HepG2 (cell line): ENCODE results near the gene DBN1. TPM values are rescaled to one million over a fixed set of nuclear protein-coding genes. Genes with fewer than 3 reads are reported as not detected.

ENCODE experiments used
- ATAC-seq: fragments of 200-7000 bp; cut with Tn5 transposase; 3 replicates; pipeline ENCODE4 v1.9.1; 2020; ENCODE audit warnings: mild to moderate bottlenecking, moderate library complexity
- BruUV-seq: library from RNA; stranded (reverse); fragments of 400-500 nt; replicated peaks from 2 replicates; lab custom pipeline; 2021; lab: Mats Ljungman, UMichigan
- CTCF ChIA-PET: fragments of 300-600 bp; formaldehyde crosslinking; extraction: SDS; loops from one replicate; lab custom pipeline; 2021; ENCODE audit warnings: low total read pairs, inconsistent platforms, low intra/inter-chr PET ratio; lab: Yijun Ruan, JAX
- POLR2A ChIA-PET: fragments of 350-600 bp; sonication (Branson Sonifier 250); formaldehyde crosslinking; loops from one replicate; lab custom pipeline; 2020; ENCODE audit warnings: antibody characterized with exemption, inconsistent platforms; lab: Yijun Ruan, JAX
- DNase-seq: peaks from one replicate; pipeline ENCODE4 v3.0.0-alpha.2; 2015; ENCODE audit warnings: low spot score
- FAIRE-seq: peaks from 3 replicates; lab custom pipeline; 2011; peaks lifted over from hg19 to GRCh38; lab: Jason Lieb, UNC
- H2AFZ ChIP-seq: one replicate; pipeline ENCODE4 v1.6.1; 2011; ENCODE audit warnings: low read length, inconsistent platforms
- H3K27ac ChIP-seq: fragments of 300-600 bp; 3 replicates; pipeline ENCODE4 v1.8.0; 2011; ENCODE audit warnings: mixed run types, mild to moderate bottlenecking, mixed read lengths, low read length, inconsistent platforms; ENCODE audit not compliant: insufficient read depth; ENCODE audit errors: extremely low read length
- H3K27me3 ChIP-seq, 2 experiments: fragments of 200-600 bp in 1 of 2; 2 replicates in 1 of 2; 3 replicates in 1 of 2; pipeline versions ENCODE4 v1.6.0 to v1.8.0; 2011; ENCODE audit warnings: low read length in 2 of 2, mild to moderate bottlenecking in 2 of 2, moderate library complexity in 2 of 2, inconsistent platforms in 1 of 2; ENCODE audit not compliant: insufficient read depth in 2 of 2, control insufficient read depth in 1 of 2
- H3K36me3 ChIP-seq, 2 experiments: fragments of 200-600 bp in 1 of 2; replicated peaks in 1 of 2; 2 replicates in 1 of 2; 3 replicates in 1 of 2; pipeline versions ENCODE4 v1.5.1 to v1.8.0; 2011; ENCODE audit warnings: low read length in 2 of 2, inconsistent platforms in 1 of 2; ENCODE audit not compliant: insufficient read depth in 2 of 2, control insufficient read depth in 1 of 2
- H3K4me1 ChIP-seq: 2 replicates; pipeline ENCODE4 v1.5.1; 2012; ENCODE audit warnings: low read length, inconsistent platforms; ENCODE audit not compliant: insufficient read depth
- H3K4me2 ChIP-seq: 2 replicates; pipeline ENCODE4 v1.6.0; 2011; ENCODE audit warnings: low read depth, low read length, inconsistent platforms
- H3K4me3 ChIP-seq, 3 experiments: fragments of 200-600 bp in 1 of 3; sonication (generic), shearing (Covaris generic) in 1 of 3; replicated peaks in 1 of 3; 2 replicates each; pipeline ENCODE4 v1.5.1; 2011 to 2016; ENCODE audit warnings: low read length in 3 of 3, inconsistent platforms in 2 of 3, low read depth in 2 of 3, mild to moderate bottlenecking in 2 of 3, control low read depth in 1 of 3, mixed read lengths in 1 of 3; ENCODE audit not compliant: insufficient read depth in 1 of 3
- H3K79me2 ChIP-seq: one replicate; pipeline ENCODE4 v1.6.1; 2011; ENCODE audit warnings: low read length, inconsistent platforms; ENCODE audit not compliant: insufficient read depth
- H3K9ac ChIP-seq: 2 replicates; pipeline ENCODE4 v1.6.0; 2011; ENCODE audit warnings: mild to moderate bottlenecking, low read depth, low read length, inconsistent platforms; ENCODE audit not compliant: insufficient read depth
- H3K9me3 ChIP-seq: 2 replicates; pipeline ENCODE4 v1.5.1; 2012; ENCODE audit warnings: mild to moderate bottlenecking, low read length
- H4K20me1 ChIP-seq: 2 replicates; pipeline ENCODE4 v1.6.0; 2011; ENCODE audit warnings: inconsistent platforms, mild to moderate bottlenecking, low read length, moderate library complexity; ENCODE audit not compliant: insufficient read depth
- BRD4 ChIP-seq: sonication (generic); formaldehyde crosslinking; IDR thresholded peaks from 2 replicates; pipeline ENCODE4 v1.4.0; 2020; ENCODE audit warnings: missing genetic modification reagents
- CERS6 ChIP-seq: sonication (generic); formaldehyde crosslinking; IDR thresholded peaks from 2 replicates; pipeline ENCODE4 v1.5.0; 2020; ENCODE audit warnings: missing genetic modification reagents
- GABPA ChIP-seq, 2 experiments: IDR thresholded peaks; 2 replicates each; pipeline ENCODE4 v1.6.1; 2011 to 2016; ENCODE audit warnings: low read depth in 2 of 2, low read length in 1 of 2, missing biosample characterization in 1 of 2, missing genetic modification characterization in 1 of 2
- IKZF1 ChIP-seq: fragments of 450-650 bp; IDR thresholded peaks from 2 replicates; pipeline ENCODE4 v1.7.1; 2016
- MYNN ChIP-seq: sonication (generic); formaldehyde crosslinking; IDR thresholded peaks from 2 replicates; pipeline ENCODE4 v1.4.0; 2020; ENCODE audit warnings: mild to moderate bottlenecking, low read depth, missing genetic modification reagents
- NR1H2 ChIP-seq: sonication (generic); formaldehyde crosslinking; IDR thresholded peaks from 2 replicates; pipeline ENCODE4 v1.8.1; 2022; ENCODE audit warnings: low read depth, missing genetic modification reagents, borderline replicate concordance
- PRPF4 ChIP-seq: fragments of 200-400 bp; formaldehyde crosslinking; IDR thresholded peaks from 2 replicates; pipeline ENCODE4 v1.6.1; 2016; ENCODE audit warnings: low read length, low read depth; ENCODE audit not compliant: poor library complexity, severe bottlenecking
- SP1 ChIP-seq, 2 experiments: fragments of 450-650 bp in 1 of 2; sonication (generic) in 1 of 2; formaldehyde crosslinking in 1 of 2; IDR thresholded peaks; 2 replicates each; pipeline versions ENCODE4 v1.4.0 to v1.6.1; 2016 to 2020; ENCODE audit warnings: missing genetic modification reagents in 1 of 2
- TBP ChIP-seq: sonication (generic); formaldehyde crosslinking; IDR thresholded peaks from 2 replicates; pipeline ENCODE4 v1.5.0; 2020; ENCODE audit warnings: missing genetic modification reagents
- TCF12 ChIP-seq, 2 experiments: fragments of 450-650 bp in 1 of 2; sonication (generic) in 1 of 2; formaldehyde crosslinking in 1 of 2; IDR thresholded peaks; 2 replicates each; pipeline versions ENCODE4 v1.6.1 to v1.8.0; 2017 to 2022; ENCODE audit warnings: antibody characterized with exemption in 1 of 2, mild to moderate bottlenecking in 1 of 2, missing genetic modification reagents in 1 of 2, moderate library complexity in 1 of 2
- XBP1 ChIP-seq: sonication (generic); formaldehyde crosslinking; IDR thresholded peaks from 2 replicates; pipeline ENCODE4 v1.5.0; 2020; ENCODE audit warnings: missing genetic modification reagents
- ZBTB39 ChIP-seq: sonication (generic); formaldehyde crosslinking; IDR thresholded peaks from 2 replicates; pipeline ENCODE4 v1.5.0; 2020; ENCODE audit warnings: missing genetic modification reagents
- ZNF264 ChIP-seq: sonication (generic); formaldehyde crosslinking; IDR thresholded peaks from 2 replicates; pipeline ENCODE4 v1.4.0; 2020; ENCODE audit warnings: missing genetic modification reagents
- ZNF460 ChIP-seq: sonication (generic); formaldehyde crosslinking; IDR thresholded peaks from 2 replicates; pipeline ENCODE4 v1.5.1; 2020; ENCODE audit warnings: missing genetic modification reagents, mild to moderate bottlenecking, borderline replicate concordance
- ZNF709 ChIP-seq: sonication (generic); formaldehyde crosslinking; IDR thresholded peaks from 2 replicates; pipeline ENCODE4 v1.5.0; 2020; ENCODE audit warnings: mild to moderate bottlenecking, missing genetic modification reagents
- ZNF790 ChIP-seq: sonication (generic); formaldehyde crosslinking; IDR thresholded peaks from 2 replicates; pipeline ENCODE4 v1.8.0; 2022; ENCODE audit warnings: missing genetic modification reagents, mild to moderate bottlenecking, borderline replicate concordance
- ZNF883 ChIP-seq: sonication (generic); formaldehyde crosslinking; IDR thresholded peaks from 2 replicates; pipeline ENCODE4 v1.5.1; 2020; ENCODE audit warnings: mild to moderate bottlenecking, missing genetic modification reagents; ENCODE audit errors: not compliant biosample characterization
- WGBS: methylation state at CpG from one replicate; pipeline ENCODE4 v1.1.6; 2017; ENCODE audit warnings: low lambda C conversion rate; 5-methylcytosine and 5-hydroxymethylcytosine counted together
- in situ Hi-C: cut with HindIII; loops from 2 replicates; pipeline ENCODE4 v1.10.0; 2017; ENCODE audit warnings: low pct_unique_long_range_greater_than_20kb; ENCODE audit not compliant: extremely low pct_ligation_motif_present
- intact Hi-C: fragments of 100-400 bp; cut with micrococcal nuclease; formaldehyde crosslinking; loops from one replicate; pipeline ENCODE4 v1.10.0; 2022; ENCODE audit not compliant: unreplicated experiment
- polyA plus RNA-seq, 8 experiments: library from polyadenylated mRNA; depleted of rRNA in 3 of 8; stranded (reverse) in 7 of 8; unstranded in 1 of 8; fragments of >200 nt; fragmentation: Illumina TruSeq in 4 of 8; extraction: Trizol in 4 of 8; gene quantifications; 2 replicates each; pipeline versions ENCODE4 v1.2.1 to v1.2.3, GENCODE V29; 2011 to 2016; ENCODE audit warnings: low read depth in 4 of 8, missing spikeins in 1 of 8, mixed read lengths in 1 of 8; ENCODE audit not compliant: insufficient read depth in 1 of 8
- total RNA-seq, 5 experiments: library from RNA; depleted of rRNA; stranded (reverse); fragments of >200 nt; fragmentation: Illumina TruSeq; extraction: Trizol; gene quantifications; 2 replicates each; pipeline ENCODE4 v1.2.3, GENCODE V29; 2016; ENCODE audit warnings: low read depth in 1 of 5

The DBN1 gene
- total and polyA plus RNA-seq, 2 of the 13 experiments (the other 11 are each of a cell fraction or from before 2014, with no cell fraction given) = 27.0 to 37.3 TPM

- ATAC-seq = no peak
- H3K36me3 ChIP-seq = no peaks in the 10 kb centered on the region
- no peak overlapping the region for H2AFZ ChIP-seq
- POLR2A ChIA-PET = interaction anchor here (0.6 to 0.9 kb wide), 3 partner anchors 13 to 45 kb away, joined by 3 to 5 read pairs (median 4); partner anchors contain the start of gene F12
- H3K9ac ChIP-seq = no peak overlapping the region
- FAIRE-seq = no peak
- H3K4me2 ChIP-seq = no peak overlapping the region
- H3K4me1 ChIP-seq = peaks cover 51% of the 10 kb centered on the region
- no peak for DNase-seq
- peaks cover 14% of the 10 kb centered on the region for H3K79me2 ChIP-seq
- in situ Hi-C loops = no loop called here
- no peaks in the 10 kb centered on the region for H4K20me1 ChIP-seq
- CTCF ChIA-PET = no interaction called here
- 14% methylated on average over 2 of the region's 2 CpGs for WGBS
- H3K9me3 ChIP-seq = no peaks in the 10 kb centered on the region
- H3K4me3 ChIP-seq = no peak overlapping the region
- TF ChIP-seq TCF12 (IDR thresholded peaks at IDR 0.05) (no peak), TCF12 (CRISPR knock-in tag; IDR thresholded peaks at IDR 0.05) (no peak), BRD4 (no peak), ZNF460 (CRISPR knock-in tag) (no peak), ZNF264 (CRISPR knock-in tag) (no peak), CERS6 (CRISPR knock-in tag) (no peak), ZBTB39 (CRISPR knock-in tag) (no peak), XBP1 (no peak), IKZF1 (no peak), PRPF4 (no peak), TBP (no peak), SP1 (IDR thresholded peaks at IDR 0.05) (no peak), SP1 (CRISPR knock-in tag; IDR thresholded peaks at IDR 0.05) (no peak), NR1H2 (CRISPR knock-in tag) (no peak), ZNF790 (CRISPR knock-in tag) (no peak), MYNN (no peak), GABPA (IDR thresholded peaks at IDR 0.05; ENCODE audit: low read depth, low read length) (no peak), GABPA (CRISPR knock-in tag; IDR thresholded peaks at IDR 0.05; ENCODE audit: low read depth) (no peak), ZNF709 (CRISPR knock-in tag) (no peak), ZNF883 (CRISPR knock-in tag) (no peak)
- intact Hi-C loops = no loop called here
- no peak overlapping the region for H3K27ac ChIP-seq
- peaks cover 0 to 14% of the 10 kb centered on the region in 2 experiments; a peak in 2 of 5 replicates for H3K27me3 ChIP-seq
- no TSS peak for BruUV-seq
Observed at GRCh38 chr5:177423671-177424070, 49.8 kb downstream of the DBN1 start.
